K562 (cell line): Measurements from ENCODE around the gene GKAP1. TPM values are rescaled to one million over a fixed set of nuclear protein-coding genes. Genes with fewer than 3 reads are reported as not detected.

Experiments
- GABPA ChIP-seq: fragments of 200-800 bp; sonication (Bioruptor generic); conservative IDR thresholded peaks from 2 replicates; pipeline ENCODE4 v1.6.1; 2016; ENCODE audit warnings: low read depth, missing genetic modification characterization, missing compliant biosample characterization
- GABPB2 ChIP-seq: fragments of 250-450 bp; sonication (Bioruptor Pico); conservative IDR thresholded peaks from 2 replicates; pipeline ENCODE4 v1.5.1; 2021; ENCODE audit warnings: mild to moderate bottlenecking
- GTF2E2 ChIP-seq: fragments of 200-800 bp; sonication (Bioruptor generic); IDR thresholded peaks from 2 replicates; pipeline ENCODE4 v1.6.1; 2016; ENCODE audit warnings: missing genetic modification characterization, missing compliant biosample characterization
- MAZ ChIP-seq, 2 experiments: fragments of 450-650 bp in 1 of 2; sonication (generic) in 1 of 2; formaldehyde crosslinking; IDR thresholded peaks in 1 of 2; conservative IDR thresholded peaks in 1 of 2; 2 replicates each; pipeline versions ENCODE4 v1.4.0 to v1.5.0; 2020; ENCODE audit warnings: mild to moderate bottlenecking in 1 of 2, missing genetic modification reagents in 1 of 2
- NRF1 ChIP-seq, 2 experiments: fragments of 450-650 bp; IDR thresholded peaks in 1 of 2; conservative IDR thresholded peaks in 1 of 2; 2 replicates each; pipeline ENCODE4 v1.6.1; 2014; ENCODE audit warnings: mild to moderate bottlenecking in 2 of 2
- PML ChIP-seq: IDR thresholded peaks from 2 replicates; pipeline ENCODE4 v1.6.1; 2012; ENCODE audit warnings: low read length, inconsistent platforms
- POLR2AphosphoS5 ChIP-seq: IDR thresholded peaks from 2 replicates; pipeline ENCODE4 v1.6.1; 2011; ENCODE audit warnings: mild to moderate bottlenecking, low read depth, low read length, moderate library complexity; ENCODE audit not compliant: control insufficient read depth, insufficient read depth
- POLR2G ChIP-seq: fragments of 200-400 bp; formaldehyde crosslinking; IDR thresholded peaks from 2 replicates; pipeline ENCODE4 v1.6.1; 2017; ENCODE audit warnings: low read depth, mild to moderate bottlenecking, antibody characterized with exemption, low read length, moderate library complexity
- RBFOX2 ChIP-seq: fragments of 200-400 bp; formaldehyde crosslinking; IDR thresholded peaks from 2 replicates; pipeline ENCODE4 v1.6.1; 2017; ENCODE audit warnings: low read depth, mild to moderate bottlenecking, low read length, moderate library complexity
- ZNF740 ChIP-seq, 3 experiments: fragments of 200-800 bp in 1 of 3; sonication (Bioruptor generic) in 1 of 3; sonication (generic) in 1 of 3; formaldehyde crosslinking in 1 of 3; IDR thresholded peaks; 2 replicates each; pipeline versions ENCODE4 v1.6.1 to v1.8.0; 2016 to 2022; ENCODE audit warnings: mild to moderate bottlenecking in 2 of 3, missing compliant biosample characterization in 2 of 3, missing genetic modification characterization in 2 of 3, missing genetic modification reagents in 1 of 3
- polyA plus RNA-seq, 8 experiments: library from polyadenylated mRNA; depleted of rRNA in 4 of 8; stranded (reverse) in 5 of 8; unstranded in 3 of 8; fragments of >200 nt; fragmentation: Nextera tagmentation in 2 of 8; fragmentation: Illumina TruSeq in 1 of 8; extraction: Ambion mirVana in 2 of 8; extraction: Trizol in 1 of 8; gene quantifications; 2 replicates each; pipeline versions ENCODE4 v1.2.1 to v1.2.3, GENCODE V29; 2011 to 2014; ENCODE audit warnings: inconsistent platforms in 1 of 8, missing spikeins in 1 of 8
- total RNA-seq, 7 experiments: library from RNA; depleted of rRNA in 6 of 7; stranded (reverse); fragments of >200 nt in 6 of 7; fragmentation: Illumina TruSeq in 2 of 7; extraction: Trizol in 2 of 7; gene quantifications; 2 replicates each; pipeline versions ENCODE4 v1.2.1 to v1.2.3, GENCODE V29; 2011 to 2021; ENCODE audit warnings: low replicate concordance in 1 of 7
- TF ChIP-seq, protein P1 (sequence below): fragments of 450-650 bp; IDR thresholded peaks from 2 replicates; pipeline ENCODE4 v1.6.1; 2016; ENCODE audit warnings: borderline replicate concordance
- TF ChIP-seq, protein P2 (sequence below): sonication (generic); formaldehyde crosslinking; IDR thresholded peaks from 2 replicates; pipeline ENCODE4 v1.8.0; 2022; ENCODE audit warnings: missing genetic modification reagents, mild to moderate bottlenecking, borderline replicate concordance

The GKAP1 gene
- total and polyA plus RNA-seq, 9 of the 15 experiments (the other 6 are each of a cell fraction or from before 2014, with no cell fraction given): 1.0 to 3.8 (median 2.7) TPM

- TF ChIP-seq, protein P1, sequence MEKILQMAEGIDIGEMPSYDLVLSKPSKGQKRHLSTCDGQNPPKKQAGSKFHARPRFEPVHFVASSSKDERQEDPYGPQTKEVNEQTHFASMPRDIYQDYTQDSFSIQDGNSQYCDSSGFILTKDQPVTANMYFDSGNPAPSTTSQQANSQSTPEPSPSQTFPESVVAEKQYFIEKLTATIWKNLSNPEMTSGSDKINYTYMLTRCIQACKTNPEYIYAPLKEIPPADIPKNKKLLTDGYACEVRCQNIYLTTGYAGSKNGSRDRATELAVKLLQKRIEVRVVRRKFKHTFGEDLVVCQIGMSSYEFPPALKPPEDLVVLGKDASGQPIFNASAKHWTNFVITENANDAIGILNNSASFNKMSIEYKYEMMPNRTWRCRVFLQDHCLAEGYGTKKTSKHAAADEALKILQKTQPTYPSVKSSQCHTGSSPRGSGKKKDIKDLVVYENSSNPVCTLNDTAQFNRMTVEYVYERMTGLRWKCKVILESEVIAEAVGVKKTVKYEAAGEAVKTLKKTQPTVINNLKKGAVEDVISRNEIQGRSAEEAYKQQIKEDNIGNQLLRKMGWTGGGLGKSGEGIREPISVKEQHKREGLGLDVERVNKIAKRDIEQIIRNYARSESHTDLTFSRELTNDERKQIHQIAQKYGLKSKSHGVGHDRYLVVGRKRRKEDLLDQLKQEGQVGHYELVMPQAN: peak; percentile 43
- TF ChIP-seq PML (peak; percentile 74), GTF2E2 (tag) (peak; percentile 59; the same call in 1 of the 2 replicates), ZNF740 (CRISPR knock-in tag; IDR thresholded peaks at IDR 0.05) (no peak), ZNF740 (tag; IDR thresholded peaks at IDR 0.05) (no peak), POLR2G (peak; percentile 92), GABPB2 (no peak), GABPA (tag) (peak; percentile 54), RBFOX2 (peak; percentile 95), NRF1 (conservative IDR thresholded peaks at IDR 0.05 in 1 of 2, IDR thresholded peaks at IDR 0.05 in 1 of 2) (peak; percentile 93 to 94), POLR2AphosphoS5 (peak; percentile 68; the same call in 1 of the 2 replicates), MAZ (CRISPR knock-in tag; conservative IDR thresholded peaks at IDR 0.05 in 1 of 2, IDR thresholded peaks at IDR 0.05 in 1 of 2) (peak; percentile 33 to 71; a peak in 2 of 4 replicates)
- TF ChIP-seq, protein P2, sequence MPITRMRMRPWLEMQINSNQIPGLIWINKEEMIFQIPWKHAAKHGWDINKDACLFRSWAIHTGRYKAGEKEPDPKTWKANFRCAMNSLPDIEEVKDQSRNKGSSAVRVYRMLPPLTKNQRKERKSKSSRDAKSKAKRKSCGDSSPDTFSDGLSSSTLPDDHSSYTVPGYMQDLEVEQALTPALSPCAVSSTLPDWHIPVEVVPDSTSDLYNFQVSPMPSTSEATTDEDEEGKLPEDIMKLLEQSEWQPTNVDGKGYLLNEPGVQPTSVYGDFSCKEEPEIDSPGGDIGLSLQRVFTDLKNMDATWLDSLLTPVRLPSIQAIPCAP: no peak
These were observed 109.6 kb downstream of the GKAP1 start, which contains the start of gene UBQLN1 (continued) for GRCh38 chr9:83707768-83708514.
